ACHN (cell line): ENCODE measurements around the gene MORN1.

Source experiments
- DNase-seq: peaks from one replicate; pipeline ENCODE4 v3.0.0-alpha.2; 2015
- in situ Hi-C: cut with HindIII; loops from 2 replicates; pipeline ENCODE4 v1.10.0; 2017; ENCODE audit warnings: low sequenced_read_pairs, low pct_ligation_motif_present, low pct_unique_long_range_greater_than_20kb

MORN1 gene

GRCh38 chr1:2408859-2409276 lies 17.5 kb upstream of the MORN1 start:
- no peak for DNase-seq
- in situ Hi-C loops, result loop anchor here (25.0 kb wide), 1 partner anchor 103 kb away; no protein-coding TSS in a partner anchor

GRCh38 chr1:2408456-2408855 lies 17.1 kb upstream of the MORN1 start:
- in situ Hi-C loops, result loop anchor here (25.0 kb wide), 1 partner anchor 104 kb away; no protein-coding TSS in a partner anchor
- DNase-seq, result no peak

- no peak for DNase-seq
- in situ Hi-C loops, result loop anchor here (25.0 kb wide), 1 partner anchor 104 kb away; no protein-coding TSS in a partner anchor
These were observed 16.6 kb upstream of the MORN1 start for GRCh38 chr1:2407991-2408275.

GRCh38 chr1:2407166-2407990 lies 16.0 kb upstream of the MORN1 start:
- in situ Hi-C loops, result loop anchor here (25.0 kb wide), 1 partner anchor 105 kb away; no protein-coding TSS in a partner anchor
- no peak for DNase-seq

GRCh38 chr1:2406451-2407041 lies 15.2 kb upstream of the MORN1 start:
- no peak for DNase-seq
- in situ Hi-C loops, result loop anchor here (25.0 kb wide), 1 partner anchor 106 kb away; no protein-coding TSS in a partner anchor

GRCh38 chr1:2405588-2406295 lies 14.4 kb upstream of the MORN1 start:
- in situ Hi-C loops, result loop anchor here (25.0 kb wide), 1 partner anchor 107 kb away; no protein-coding TSS in a partner anchor
- DNase-seq, result no peak

- DNase-seq, result no peak
- in situ Hi-C loops, result loop anchor here (25.0 kb wide), 1 partner anchor 107 kb away; no protein-coding TSS in a partner anchor
These were observed 13.6 kb upstream of the MORN1 start for GRCh38 chr1:2404890-2405511.

- in situ Hi-C loops, result loop anchor here (25.0 kb wide), 1 partner anchor 108 kb away; no protein-coding TSS in a partner anchor
- DNase-seq, result no peak
These were observed 13.0 kb upstream of the MORN1 start for GRCh38 chr1:2404142-2404889.

GRCh38 chr1:2403273-2403672 lies 11.9 kb upstream of the MORN1 start:
- in situ Hi-C loops, result loop anchor here (25.0 kb wide), 1 partner anchor 109 kb away; no protein-coding TSS in a partner anchor

GRCh38 chr1:2402420-2402819 lies 11.1 kb upstream of the MORN1 start:
- in situ Hi-C loops, result loop anchor here (25.0 kb wide), 1 partner anchor 110 kb away; no protein-coding TSS in a partner anchor
- DNase-seq, result no peak

More at GRCh38 chr1:2403273-2403672, 11.9 kb upstream of the MORN1 start:
- DNase-seq, result no peak

GRCh38 chr1:2400950-2401649 lies 9.7 kb upstream of the MORN1 start:
- no peak for DNase-seq
- in situ Hi-C loops, result loop anchor here (25.0 kb wide), 1 partner anchor 111 kb away; no protein-coding TSS in a partner anchor

- no peak for DNase-seq
- in situ Hi-C loops, result loop anchor here (25.0 kb wide), 1 partner anchor 112 kb away; no protein-coding TSS in a partner anchor
These were observed 9.2 kb upstream of the MORN1 start for GRCh38 chr1:2400576-2400909.

- in situ Hi-C loops, result loop anchor here (25.0 kb wide), 2 partner anchors 112 to 188 kb away; no protein-coding TSS in a partner anchor
These were observed 8.7 kb upstream of the MORN1 start for GRCh38 chr1:2399890-2400575.

GRCh38 chr1:2398871-2399270 lies 7.5 kb upstream of the MORN1 start:
- no peak for DNase-seq
- in situ Hi-C loops, result loop anchor here (25.0 kb wide), 1 partner anchor 187 kb away; no protein-coding TSS in a partner anchor

More at GRCh38 chr1:2399890-2400575, 8.7 kb upstream of the MORN1 start:
- DNase-seq, result no peak

GRCh38 chr1:2397007-2397679 lies 5.8 kb upstream of the MORN1 start:
- no peak for DNase-seq
- in situ Hi-C loops, result loop anchor here (25.0 kb wide), 1 partner anchor 185 kb away; no protein-coding TSS in a partner anchor

- no peak for DNase-seq
- in situ Hi-C loops, result loop anchor here (25.0 kb wide), 1 partner anchor 184 kb away; no protein-coding TSS in a partner anchor
These were observed 5.1 kb upstream of the MORN1 start for GRCh38 chr1:2396476-2396875.
